HepG2 (cell line): Measurements from ENCODE around the gene CNBD2. TPM values are rescaled to one million over a fixed set of nuclear protein-coding genes. Genes with fewer than 3 reads are reported as not detected.
A peak's percentile ranks its signal among the peaks of the same experiment; 100 is the strongest.

Experiments
- ATAC-seq: fragments of 200-7000 bp; cut with Tn5 transposase; 3 replicates; pipeline ENCODE4 v1.9.1; 2020; ENCODE audit warnings: mild to moderate bottlenecking, moderate library complexity
- BruUV-seq: library from RNA; stranded (reverse); fragments of 400-500 nt; replicated peaks from 2 replicates; lab custom pipeline; 2021; lab: Mats Ljungman, UMichigan
- CTCF ChIA-PET: fragments of 300-600 bp; formaldehyde crosslinking; extraction: SDS; loops from one replicate; lab custom pipeline; 2021; ENCODE audit warnings: low total read pairs, inconsistent platforms, low intra/inter-chr PET ratio; lab: Yijun Ruan, JAX
- POLR2A ChIA-PET: fragments of 350-600 bp; sonication (Branson Sonifier 250); formaldehyde crosslinking; loops from one replicate; lab custom pipeline; 2020; ENCODE audit warnings: antibody characterized with exemption, inconsistent platforms; lab: Yijun Ruan, JAX
- DNase-seq: peaks from one replicate; pipeline ENCODE4 v3.0.0-alpha.2; 2015; ENCODE audit warnings: low spot score
- FAIRE-seq: peaks from 3 replicates; lab custom pipeline; 2011; peaks lifted over from hg19 to GRCh38; lab: Jason Lieb, UNC
- H2AFZ ChIP-seq: one replicate; pipeline ENCODE4 v1.6.1; 2011; ENCODE audit warnings: low read length, inconsistent platforms
- H3K27ac ChIP-seq: fragments of 300-600 bp; 3 replicates; pipeline ENCODE4 v1.8.0; 2011; ENCODE audit warnings: mixed run types, mild to moderate bottlenecking, mixed read lengths, low read length, inconsistent platforms; ENCODE audit not compliant: insufficient read depth; ENCODE audit errors: extremely low read length
- H3K27me3 ChIP-seq, 2 experiments: fragments of 200-600 bp in 1 of 2; 2 replicates in 1 of 2; 3 replicates in 1 of 2; pipeline versions ENCODE4 v1.6.0 to v1.8.0; 2011; ENCODE audit warnings: low read length in 2 of 2, mild to moderate bottlenecking in 2 of 2, moderate library complexity in 2 of 2, inconsistent platforms in 1 of 2; ENCODE audit not compliant: insufficient read depth in 2 of 2, control insufficient read depth in 1 of 2
- H3K36me3 ChIP-seq, 2 experiments: fragments of 200-600 bp in 1 of 2; replicated peaks in 1 of 2; 2 replicates in 1 of 2; 3 replicates in 1 of 2; pipeline versions ENCODE4 v1.5.1 to v1.8.0; 2011; ENCODE audit warnings: low read length in 2 of 2, inconsistent platforms in 1 of 2; ENCODE audit not compliant: insufficient read depth in 2 of 2, control insufficient read depth in 1 of 2
- H3K4me1 ChIP-seq: 2 replicates; pipeline ENCODE4 v1.5.1; 2012; ENCODE audit warnings: low read length, inconsistent platforms; ENCODE audit not compliant: insufficient read depth
- H3K4me2 ChIP-seq: 2 replicates; pipeline ENCODE4 v1.6.0; 2011; ENCODE audit warnings: low read depth, low read length, inconsistent platforms
- H3K4me3 ChIP-seq, 3 experiments: fragments of 200-600 bp in 1 of 3; sonication (generic), shearing (Covaris generic) in 1 of 3; replicated peaks in 1 of 3; 2 replicates each; pipeline ENCODE4 v1.5.1; 2011 to 2016; ENCODE audit warnings: low read length in 3 of 3, inconsistent platforms in 2 of 3, low read depth in 2 of 3, mild to moderate bottlenecking in 2 of 3, control low read depth in 1 of 3, mixed read lengths in 1 of 3; ENCODE audit not compliant: insufficient read depth in 1 of 3
- H3K79me2 ChIP-seq: one replicate; pipeline ENCODE4 v1.6.1; 2011; ENCODE audit warnings: low read length, inconsistent platforms; ENCODE audit not compliant: insufficient read depth
- H3K9ac ChIP-seq: 2 replicates; pipeline ENCODE4 v1.6.0; 2011; ENCODE audit warnings: mild to moderate bottlenecking, low read depth, low read length, inconsistent platforms; ENCODE audit not compliant: insufficient read depth
- H3K9me3 ChIP-seq: 2 replicates; pipeline ENCODE4 v1.5.1; 2012; ENCODE audit warnings: mild to moderate bottlenecking, low read length
- H4K20me1 ChIP-seq: 2 replicates; pipeline ENCODE4 v1.6.0; 2011; ENCODE audit warnings: inconsistent platforms, mild to moderate bottlenecking, low read length, moderate library complexity; ENCODE audit not compliant: insufficient read depth
- BRF2 ChIP-seq: sonication (generic); formaldehyde crosslinking; IDR thresholded peaks from 2 replicates; pipeline ENCODE4 v1.8.1; 2022; ENCODE audit warnings: mild to moderate bottlenecking, missing genetic modification reagents
- EZH2 ChIP-seq: conservative IDR thresholded peaks from 2 replicates; pipeline ENCODE4 v1.6.1; 2012; ENCODE audit warnings: mild to moderate bottlenecking, low read depth, low read length, moderate library complexity
- FOSL1 ChIP-seq: sonication (generic); formaldehyde crosslinking; IDR thresholded peaks from 2 replicates; pipeline ENCODE4 v1.9.0; 2021; ENCODE audit warnings: missing genetic modification reagents, borderline replicate concordance
- HNRNPH1 ChIP-seq: fragments of 200-400 bp; formaldehyde crosslinking; optimal IDR thresholded peaks from 2 replicates; pipeline ENCODE3; 2017; ENCODE audit warnings: mild to moderate bottlenecking, low read depth, low read length
- MAFF ChIP-seq: IDR thresholded peaks from 2 replicates; pipeline ENCODE4 v1.6.1; 2011; ENCODE audit warnings: low read depth, low read length, improper control_type of control experiment
- MAFG ChIP-seq: sonication (generic); formaldehyde crosslinking; IDR thresholded peaks from 2 replicates; pipeline ENCODE4 v1.5.1; 2020; ENCODE audit warnings: mild to moderate bottlenecking, missing genetic modification reagents
- NR2F6 ChIP-seq, 2 experiments: IDR thresholded peaks; 2 replicates each; pipeline ENCODE4 v1.6.1; 2016; ENCODE audit warnings: antibody characterized with exemption in 1 of 2, mild to moderate bottlenecking in 1 of 2
- PITX1 ChIP-seq: sonication (generic); formaldehyde crosslinking; IDR thresholded peaks from 2 replicates; pipeline ENCODE4 v1.5.1; 2020; ENCODE audit warnings: mild to moderate bottlenecking, missing genetic modification reagents
- RXRB ChIP-seq: IDR thresholded peaks from 2 replicates; pipeline ENCODE4 v1.6.1; 2016; ENCODE audit warnings: borderline replicate concordance, missing genetic modification reagents, missing compliant biosample characterization
- SKI ChIP-seq: fragments of 450-650 bp; IDR thresholded peaks from one replicate; pipeline ENCODE4 v1.6.1; 2018; ENCODE audit warnings: mild to moderate bottlenecking; ENCODE audit not compliant: partially characterized antibody
- SOX5 ChIP-seq: IDR thresholded peaks from 2 replicates; pipeline ENCODE4 v1.6.1; 2016; ENCODE audit warnings: borderline replicate concordance
- TFAP4 ChIP-seq: sonication (generic); IDR thresholded peaks from 2 replicates; pipeline ENCODE4 v1.6.1; 2016; ENCODE audit warnings: low read depth, borderline replicate concordance
- YY1 ChIP-seq: IDR thresholded peaks from 2 replicates; pipeline ENCODE4 v1.6.1; 2011; ENCODE audit warnings: low read length, low read depth, moderate library complexity, mild to moderate bottlenecking; ENCODE audit not compliant: insufficient read depth, insufficient replicate concordance
- ZNF17 ChIP-seq: sonication (generic); formaldehyde crosslinking; IDR thresholded peaks from 2 replicates; pipeline ENCODE4 v1.5.0; 2020; ENCODE audit warnings: mild to moderate bottlenecking, missing genetic modification reagents
- ZNF251 ChIP-seq: sonication (generic); formaldehyde crosslinking; IDR thresholded peaks from 2 replicates; pipeline ENCODE4 v1.9.0; 2021; ENCODE audit warnings: mild to moderate bottlenecking, missing genetic modification reagents
- ZNF292 ChIP-seq: sonication (generic); formaldehyde crosslinking; IDR thresholded peaks from 2 replicates; pipeline ENCODE4 v1.8.1; 2022; ENCODE audit warnings: mild to moderate bottlenecking, low read depth, missing genetic modification reagents, borderline replicate concordance
- ZNF337 ChIP-seq: sonication (generic); formaldehyde crosslinking; IDR thresholded peaks from 2 replicates; pipeline ENCODE4 v1.5.1; 2020; ENCODE audit warnings: missing genetic modification reagents, low read depth, mild to moderate bottlenecking, borderline replicate concordance
- ZNF460 ChIP-seq: sonication (generic); formaldehyde crosslinking; IDR thresholded peaks from 2 replicates; pipeline ENCODE4 v1.5.1; 2020; ENCODE audit warnings: missing genetic modification reagents, mild to moderate bottlenecking, borderline replicate concordance
- ZNF510 ChIP-seq: sonication (generic); formaldehyde crosslinking; IDR thresholded peaks from 2 replicates; pipeline ENCODE4 v1.4.0; 2020; ENCODE audit warnings: low read depth, mild to moderate bottlenecking, missing genetic modification reagents
- ZNF615 ChIP-seq: sonication (generic); formaldehyde crosslinking; IDR thresholded peaks from 2 replicates; pipeline ENCODE4 v1.5.0; 2020; ENCODE audit warnings: mild to moderate bottlenecking, missing genetic modification reagents, borderline replicate concordance
- ZNF678 ChIP-seq: sonication (generic); formaldehyde crosslinking; IDR thresholded peaks from 2 replicates; pipeline ENCODE4 v1.4.0; 2020; ENCODE audit warnings: mild to moderate bottlenecking, missing genetic modification reagents
- ZNF709 ChIP-seq: sonication (generic); formaldehyde crosslinking; IDR thresholded peaks from 2 replicates; pipeline ENCODE4 v1.5.0; 2020; ENCODE audit warnings: mild to moderate bottlenecking, missing genetic modification reagents
- ZSCAN29 ChIP-seq: sonication (generic); formaldehyde crosslinking; conservative IDR thresholded peaks from 2 replicates; pipeline ENCODE4 v1.4.0; 2020; ENCODE audit warnings: mild to moderate bottlenecking, missing genetic modification reagents
- WGBS: methylation state at CpG from one replicate; pipeline ENCODE4 v1.1.6; 2017; ENCODE audit warnings: low lambda C conversion rate; 5-methylcytosine and 5-hydroxymethylcytosine counted together
- in situ Hi-C: cut with HindIII; loops from 2 replicates; pipeline ENCODE4 v1.10.0; 2017; ENCODE audit warnings: low pct_unique_long_range_greater_than_20kb; ENCODE audit not compliant: extremely low pct_ligation_motif_present
- intact Hi-C: fragments of 100-400 bp; cut with micrococcal nuclease; formaldehyde crosslinking; loops from one replicate; pipeline ENCODE4 v1.10.0; 2022; ENCODE audit not compliant: unreplicated experiment
- polyA plus RNA-seq, 8 experiments: library from polyadenylated mRNA; depleted of rRNA in 3 of 8; stranded (reverse) in 7 of 8; unstranded in 1 of 8; fragments of >200 nt; fragmentation: Illumina TruSeq in 4 of 8; extraction: Trizol in 4 of 8; gene quantifications; 2 replicates each; pipeline versions ENCODE4 v1.2.1 to v1.2.3, GENCODE V29; 2011 to 2016; ENCODE audit warnings: low read depth in 4 of 8, missing spikeins in 1 of 8, mixed read lengths in 1 of 8; ENCODE audit not compliant: insufficient read depth in 1 of 8
- total RNA-seq, 5 experiments: library from RNA; depleted of rRNA; stranded (reverse); fragments of >200 nt; fragmentation: Illumina TruSeq; extraction: Trizol; gene quantifications; 2 replicates each; pipeline ENCODE4 v1.2.3, GENCODE V29; 2016; ENCODE audit warnings: low read depth in 1 of 5

CNBD2 gene
- total and polyA plus RNA-seq, 2 of the 13 experiments (the other 11 are each of a cell fraction or from before 2014, with no cell fraction given), result 12.4 to 22.8 TPM

GRCh38 chr20:35954907-35955251, 13.5 kb upstream of the CNBD2 start:
- Histone ChIP-seq H3K4me3 (peak overlapping the region; percentile 74 to 99 (median 97)), H3K4me2 (peak overlapping the region; percentile 93), H3K27me3 (no peaks in the 10 kb centered on the region; a peak in 1 of 5 replicates), H3K9ac (peak overlapping the region; percentile 99), H3K27ac (peak overlapping the region; percentile 97), H4K20me1 (peaks cover 5% of the 10 kb centered on the region; the same call in 1 of the 2 replicates), H3K36me3 (no peaks in the 10 kb centered on the region; a peak in 1 of 5 replicates), H3K9me3 (no peaks in the 10 kb centered on the region), H3K4me1 (peaks cover 23% of the 10 kb centered on the region), H3K79me2 (peaks cover 18% of the 10 kb centered on the region), H2AFZ (peak overlapping the region; percentile 91)
- under 1% methylated on average over 19 of the region's 19 CpGs for WGBS
- TSS peak; percentile 94 for BruUV-seq
- ATAC-seq (peak; percentile 6), DNase-seq (peak; percentile 58), FAIRE-seq (no peak)
- intact Hi-C loops (no loop called here), in situ Hi-C loops (no loop called here)
- ChIA-PET CTCF (interaction anchor here (1.2 to 1.5 kb wide), 2 partner anchors 38 to 184 kb away, joined by 6 to 7 read pairs; no protein-coding TSS in a partner anchor), POLR2A (interaction anchor here (0.8 to 4.3 kb wide), 48 partner anchors 9 to 1962 kb away, joined by 3 to 72 read pairs (median 6); partner anchors contain the start of genes AAR2, CEP250, CPNE1 and EIF6)
- no peak for TF ChIP-seq RXRB (CRISPR knock-in tag)
- 0 out of 2 replicates have a peak, but pooled peaks have one; percentile 13 for TF ChIP-seq ZNF510
- TF ChIP-seq ZNF17 (CRISPR knock-in tag), result no peak
- TF ChIP-seq PITX1 (CRISPR knock-in tag), result no peak
- no peak for TF ChIP-seq SKI
- no peak for TF ChIP-seq ZNF251
- TF ChIP-seq EZH2, result no peak
- TF ChIP-seq HNRNPH1, result no peak
- no peak for TF ChIP-seq BRF2 (CRISPR knock-in tag)
- TF ChIP-seq MAFF, result peak; percentile 100
- TF ChIP-seq ZNF678 (CRISPR knock-in tag), result no peak
- TF ChIP-seq ZNF337 (CRISPR knock-in tag), result no peak
- no peak; the same call in 1 of the 2 replicates for TF ChIP-seq ZNF709 (CRISPR knock-in tag)
- TF ChIP-seq ZNF460, result no peak
- TF ChIP-seq FOSL1 (CRISPR knock-in tag), result no peak
- TF ChIP-seq MAFG (CRISPR knock-in tag), result peak; percentile 87
- TF ChIP-seq ZNF615, result 0 out of 2 replicates have a peak, but pooled peaks have one; percentile 70
- TF ChIP-seq ZSCAN29 (CRISPR knock-in tag), result no peak
- TF ChIP-seq ZNF292 (CRISPR knock-in tag), result no peak
- TF ChIP-seq SOX5 (CRISPR knock-in tag), result no peak
- no peak for TF ChIP-seq YY1
- no peak; the same call in 1 of the 2 replicates for TF ChIP-seq NR2F6 (IDR thresholded peaks at IDR 0.05)
- TF ChIP-seq NR2F6 (CRISPR knock-in tag; IDR thresholded peaks at IDR 0.05), result no peak
- no peak for TF ChIP-seq TFAP4
